Fibroblast of lung (primary cell): ENCODE results near the gene RASA3. TPM values are rescaled to one million over a fixed set of nuclear protein-coding genes. Genes with fewer than 3 reads are reported as not detected.

Experiments
- DNase-seq, 2 donors: peaks; one replicate each; pipeline versions ENCODE4 v3.0.0 to v3.0.0-alpha.2; 2010; ENCODE audit warnings: low read depth in 2 of 2
- H2AFZ ChIP-seq: 2 replicates; pipeline ENCODE4 v1.5.1; 2012; ENCODE audit warnings: low read length, control low read depth, inconsistent platforms
- H3K27ac ChIP-seq: 2 replicates; pipeline ENCODE4 v1.5.1; 2011; ENCODE audit warnings: low read length, control low read depth; ENCODE audit not compliant: insufficient read depth
- H3K27me3 ChIP-seq: 2 replicates; pipeline ENCODE4 v1.5.1; 2011; ENCODE audit warnings: mild to moderate bottlenecking, low read length; ENCODE audit not compliant: control insufficient read depth, insufficient read depth
- H3K36me3 ChIP-seq: 2 replicates; pipeline ENCODE4 v1.5.1; 2011; ENCODE audit warnings: low read length; ENCODE audit not compliant: control insufficient read depth, insufficient read depth
- H3K4me1 ChIP-seq: 2 replicates; pipeline ENCODE4 v1.5.1; 2011; ENCODE audit warnings: low read length; ENCODE audit not compliant: control insufficient read depth, insufficient read depth; ENCODE audit errors: extremely low read depth
- H3K4me2 ChIP-seq: 2 replicates; pipeline ENCODE4 v1.5.1; 2011; ENCODE audit warnings: low read length, control low read depth; ENCODE audit not compliant: insufficient read depth; ENCODE audit errors: extremely low read depth
- H3K4me3 ChIP-seq, 4 experiments: fragments of 200-600 bp in 1 of 4; sonication (generic) in 1 of 4; replicated peaks in 1 of 4; 2 replicates each; pipeline ENCODE4 v1.5.1; 2011 to 2016; ENCODE audit warnings: low read length in 4 of 4, low read depth in 3 of 4, mild to moderate bottlenecking in 3 of 4, control low read depth in 2 of 4, inconsistent platforms in 1 of 4, mixed read lengths in 1 of 4; ENCODE audit not compliant: insufficient read depth in 1 of 4; ENCODE audit errors: control extremely low read depth in 1 of 4
- H3K79me2 ChIP-seq: 2 replicates; pipeline ENCODE4 v1.5.1; 2012; ENCODE audit warnings: mild to moderate bottlenecking, low read length, inconsistent platforms; ENCODE audit not compliant: control insufficient read depth, insufficient read depth
- H3K9ac ChIP-seq: 2 replicates; pipeline ENCODE4 v1.5.1; 2011; ENCODE audit warnings: mild to moderate bottlenecking, low read length, control low read depth; ENCODE audit not compliant: insufficient read depth
- H3K9me3 ChIP-seq: 2 replicates; pipeline ENCODE4 v1.5.1; 2012; ENCODE audit warnings: low read depth, low read length; ENCODE audit not compliant: control insufficient read depth, insufficient read depth
- H4K20me1 ChIP-seq: 2 replicates; pipeline ENCODE4 v1.5.1; 2011; ENCODE audit warnings: low read length; ENCODE audit not compliant: control insufficient read depth, insufficient read depth; ENCODE audit errors: extremely low read depth
- EZH2 ChIP-seq: IDR thresholded peaks from 2 replicates; pipeline ENCODE4 v1.5.1; 2012; ENCODE audit warnings: low read length, control low read depth, mild to moderate bottlenecking; ENCODE audit errors: missing control alignments
- polyA plus RNA-seq, 2 donors: library from polyadenylated mRNA; depleted of rRNA in 1 of 2; stranded (reverse) in 1 of 2; unstranded in 1 of 2; fragments of >200 nt; gene quantifications; 2 replicates each; pipeline ENCODE4 v1.2.1, GENCODE V29; 2011 to 2012; ENCODE audit warnings: missing spikeins in 1 of 2
- total RNA-seq: library from RNA; depleted of rRNA; stranded (reverse); fragments of >200 nt; gene quantifications from 2 replicates; pipeline ENCODE4 v1.2.1, GENCODE V29; 2014
- TF ChIP-seq, protein P1 (sequence below), 2 donors: IDR thresholded peaks in 1 of 2; conservative IDR thresholded peaks in 1 of 2; 1 replicate in 1 of 2; 2 replicates in 1 of 2; pipeline ENCODE4 v1.5.1; 2011 to 2012; ENCODE audit warnings: low read length in 2 of 2, control low read depth in 1 of 2, inconsistent platforms in 1 of 2, low read depth in 1 of 2, mild to moderate bottlenecking in 1 of 2

Gene RASA3
- total and polyA plus RNA-seq, 2 donors (not counting 1 experiment from before 2014, with no cell fraction given), result 26.6 to 31.1 TPM

DNA sequence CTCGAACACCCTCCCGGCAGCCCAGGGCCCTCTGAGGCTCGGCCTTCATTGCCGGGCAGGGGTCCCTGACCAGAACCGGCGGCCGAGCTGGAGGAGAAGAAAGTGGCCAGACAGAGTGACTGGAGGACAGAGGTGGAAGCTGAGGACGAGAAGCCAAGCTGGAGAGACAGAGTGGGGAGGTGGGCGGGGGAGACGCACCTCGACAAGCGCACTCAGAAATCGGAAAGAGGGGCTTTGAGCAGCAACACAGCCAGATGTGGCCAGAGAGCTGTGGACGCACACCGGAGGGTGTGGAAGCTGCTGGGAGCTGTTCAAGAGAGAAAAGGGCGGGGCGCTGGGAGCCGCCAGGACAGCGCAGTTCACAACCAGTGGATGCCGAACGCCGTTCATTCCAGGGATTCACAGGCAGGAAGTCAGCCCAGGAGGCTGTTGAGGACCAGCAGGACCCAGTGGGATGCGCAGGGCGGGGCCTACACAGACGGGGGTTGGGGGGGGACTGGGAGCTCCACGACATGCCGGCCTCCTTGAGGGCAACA, 130.3 kb downstream of the RASA3 start:
- no peaks in the 10 kb centered on the region for H4K20me1 ChIP-seq
- no peaks in the 10 kb centered on the region for H3K9me3 ChIP-seq
- TF ChIP-seq, protein P1, sequence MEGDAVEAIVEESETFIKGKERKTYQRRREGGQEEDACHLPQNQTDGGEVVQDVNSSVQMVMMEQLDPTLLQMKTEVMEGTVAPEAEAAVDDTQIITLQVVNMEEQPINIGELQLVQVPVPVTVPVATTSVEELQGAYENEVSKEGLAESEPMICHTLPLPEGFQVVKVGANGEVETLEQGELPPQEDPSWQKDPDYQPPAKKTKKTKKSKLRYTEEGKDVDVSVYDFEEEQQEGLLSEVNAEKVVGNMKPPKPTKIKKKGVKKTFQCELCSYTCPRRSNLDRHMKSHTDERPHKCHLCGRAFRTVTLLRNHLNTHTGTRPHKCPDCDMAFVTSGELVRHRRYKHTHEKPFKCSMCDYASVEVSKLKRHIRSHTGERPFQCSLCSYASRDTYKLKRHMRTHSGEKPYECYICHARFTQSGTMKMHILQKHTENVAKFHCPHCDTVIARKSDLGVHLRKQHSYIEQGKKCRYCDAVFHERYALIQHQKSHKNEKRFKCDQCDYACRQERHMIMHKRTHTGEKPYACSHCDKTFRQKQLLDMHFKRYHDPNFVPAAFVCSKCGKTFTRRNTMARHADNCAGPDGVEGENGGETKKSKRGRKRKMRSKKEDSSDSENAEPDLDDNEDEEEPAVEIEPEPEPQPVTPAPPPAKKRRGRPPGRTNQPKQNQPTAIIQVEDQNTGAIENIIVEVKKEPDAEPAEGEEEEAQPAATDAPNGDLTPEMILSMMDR (conservative IDR thresholded peaks at IDR 0.05 in 1 of 2, IDR thresholded peaks at IDR 0.05 in 1 of 2; ENCODE audit: low read depth in 1 of 2, low read length in 2 of 2), result no peak
- TF ChIP-seq EZH2, result no peak
- DNase-seq, result no peak
- H3K4me2 ChIP-seq, result no peak overlapping the region
- H3K27ac ChIP-seq, result no peak overlapping the region
- no peak overlapping the region for H3K4me3 ChIP-seq
- H3K79me2 ChIP-seq, result no peaks in the 10 kb centered on the region
- no peak overlapping the region for H2AFZ ChIP-seq
- H3K4me1 ChIP-seq, result peaks cover 13% of the 10 kb centered on the region
- H3K36me3 ChIP-seq, result peaks cover 32% of the 10 kb centered on the region
- no peaks in the 10 kb centered on the region for H3K27me3 ChIP-seq
- no peak overlapping the region for H3K9ac ChIP-seq

DNA sequence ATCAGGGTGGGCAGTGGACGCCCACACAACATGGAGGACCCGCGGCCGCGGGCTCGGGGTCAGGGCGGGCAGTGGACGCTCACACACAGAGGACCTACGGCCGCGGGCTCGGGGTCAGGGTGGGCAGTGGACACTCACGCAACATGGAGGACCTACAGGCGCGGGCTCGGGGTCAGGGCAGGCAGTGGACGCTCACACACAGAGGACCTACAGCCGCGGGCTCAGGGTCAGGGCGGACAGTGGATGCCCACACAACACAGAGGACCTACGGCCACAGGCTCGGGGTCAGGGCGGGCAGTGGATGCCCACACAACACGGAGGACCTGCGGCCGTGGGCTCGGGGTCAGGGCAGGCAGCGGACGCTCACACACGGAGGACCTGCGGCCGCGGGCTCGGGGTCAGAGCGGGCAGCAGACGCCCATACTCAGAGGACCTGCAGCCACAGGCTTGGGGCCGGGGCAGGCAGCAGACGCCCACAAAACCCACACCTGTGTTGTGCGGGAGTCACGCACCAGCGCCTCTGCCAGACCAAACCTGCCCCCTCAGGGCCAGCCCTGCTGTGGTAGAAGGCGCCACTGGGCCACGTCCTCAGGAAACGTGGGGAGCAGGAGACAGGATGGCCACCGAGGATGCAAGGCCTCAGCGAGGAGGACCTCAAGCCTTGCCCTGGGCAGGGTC, 131.0 kb downstream of the RASA3 start:
- H2AFZ ChIP-seq, result no peak overlapping the region
- H3K79me2 ChIP-seq, result no peaks in the 10 kb centered on the region
- no peak overlapping the region for H3K4me3 ChIP-seq
- no peak for DNase-seq
- H3K4me1 ChIP-seq, result peaks cover 13% of the 10 kb centered on the region
- no peaks in the 10 kb centered on the region for H3K9me3 ChIP-seq
- no peak overlapping the region for H3K9ac ChIP-seq
- H3K36me3 ChIP-seq, result peaks cover 38% of the 10 kb centered on the region
- TF ChIP-seq, protein P1 (conservative IDR thresholded peaks at IDR 0.05 in 1 of 2, IDR thresholded peaks at IDR 0.05 in 1 of 2; ENCODE audit: low read depth in 1 of 2, low read length in 2 of 2), result no peak
- no peaks in the 10 kb centered on the region for H3K27me3 ChIP-seq
- H3K27ac ChIP-seq, result no peak overlapping the region
- no peak overlapping the region for H3K4me2 ChIP-seq
- H4K20me1 ChIP-seq, result no peaks in the 10 kb centered on the region

DNA sequence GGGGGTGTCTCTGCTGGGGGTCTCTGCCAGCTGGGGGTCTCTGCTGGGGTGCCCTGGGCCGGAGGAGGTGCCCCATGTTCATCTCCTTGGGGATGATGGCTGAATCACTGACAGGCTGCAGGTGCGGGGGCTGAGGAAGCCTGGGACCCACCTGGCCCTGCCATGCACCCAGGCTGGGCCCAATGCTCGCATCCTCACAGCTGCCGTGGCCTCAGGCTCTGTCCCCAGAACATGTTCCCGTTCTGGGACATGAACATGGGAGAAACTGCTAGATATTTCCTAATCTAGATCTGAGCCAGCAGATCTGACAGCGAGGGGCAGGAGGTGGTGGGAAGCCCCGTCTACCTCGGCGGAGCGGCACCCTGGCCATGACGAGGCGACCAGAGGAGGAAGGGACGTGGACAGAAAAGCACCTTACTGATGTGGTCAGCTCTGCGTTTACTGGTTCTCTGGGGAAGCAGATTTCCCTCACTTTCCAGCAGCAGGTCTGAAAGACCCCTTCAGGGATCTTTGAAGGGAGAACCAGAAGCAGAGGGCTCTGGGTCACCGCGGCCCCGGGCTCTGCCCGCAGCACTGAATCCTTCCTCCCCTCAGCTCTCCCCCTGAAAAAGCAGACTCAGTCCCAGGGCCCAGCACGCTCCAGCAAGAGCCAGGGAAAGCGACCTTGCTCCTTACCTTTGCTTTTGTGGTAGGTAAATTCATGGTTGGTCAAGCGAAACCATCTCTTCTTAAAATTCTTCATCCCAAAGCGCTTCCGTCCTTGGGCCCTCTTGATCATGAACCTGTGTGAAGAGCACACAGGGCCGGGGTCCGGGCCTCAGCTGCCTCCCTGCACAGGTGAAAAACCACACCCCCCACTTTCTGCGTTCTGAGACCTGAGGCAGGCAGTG, 132.0 kb downstream of the RASA3 start:
- Histone ChIP-seq H3K4me3 (no peak overlapping the region), H3K36me3 (peaks cover 40% of the 10 kb centered on the region), H3K9ac (no peak overlapping the region), H3K79me2 (no peaks in the 10 kb centered on the region), H3K4me1 (peaks cover 13% of the 10 kb centered on the region), H3K9me3 (no peaks in the 10 kb centered on the region), H3K27me3 (no peaks in the 10 kb centered on the region), H4K20me1 (no peaks in the 10 kb centered on the region), H3K4me2 (no peak overlapping the region), H2AFZ (no peak overlapping the region), H3K27ac (no peak overlapping the region)
- DNase-seq, result no peak
- no peak for TF ChIP-seq EZH2
- TF ChIP-seq, protein P1 (conservative IDR thresholded peaks at IDR 0.05 in 1 of 2, IDR thresholded peaks at IDR 0.05 in 1 of 2; ENCODE audit: low read depth in 1 of 2, low read length in 2 of 2), result no peak
